ENCODE data around the gene NSUN7.
A peak's percentile ranks its signal among the peaks of the same experiment; 100 is the strongest.

NSUN7 gene

DNA sequence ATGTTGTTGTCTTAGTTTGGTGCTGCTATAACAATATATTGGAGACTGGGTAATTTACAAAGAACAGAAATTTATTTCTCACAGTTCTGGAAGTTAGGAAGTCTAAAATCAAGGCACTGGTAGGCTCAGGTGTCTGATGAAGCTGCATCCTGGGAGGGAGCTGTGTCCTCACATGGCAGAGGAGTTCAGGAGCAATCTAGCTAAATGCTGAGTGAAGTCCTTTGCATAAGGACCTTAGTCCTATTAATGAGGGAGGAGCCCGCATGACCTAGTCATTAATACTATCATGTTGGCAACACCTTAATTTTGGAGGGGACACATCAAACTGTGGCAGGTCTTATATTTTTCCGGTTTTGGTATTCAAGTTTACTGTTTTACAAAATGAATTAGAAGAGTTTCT, 36.0 kb upstream of the NSUN7 start:
- H3K36me3 Mint-ChIP-seq (ENCODE audit: low read depth), result no peaks in the 10 kb centered on the region
- H3K27ac Mint-ChIP-seq, result no peak overlapping the region
- H3K9me3 Mint-ChIP-seq, result no peaks in the 10 kb centered on the region
- peaks cover 5% of the 10 kb centered on the region for H3K27me3 Mint-ChIP-seq (ENCODE audit: low read depth)
- TF ChIP-seq, protein P1, sequence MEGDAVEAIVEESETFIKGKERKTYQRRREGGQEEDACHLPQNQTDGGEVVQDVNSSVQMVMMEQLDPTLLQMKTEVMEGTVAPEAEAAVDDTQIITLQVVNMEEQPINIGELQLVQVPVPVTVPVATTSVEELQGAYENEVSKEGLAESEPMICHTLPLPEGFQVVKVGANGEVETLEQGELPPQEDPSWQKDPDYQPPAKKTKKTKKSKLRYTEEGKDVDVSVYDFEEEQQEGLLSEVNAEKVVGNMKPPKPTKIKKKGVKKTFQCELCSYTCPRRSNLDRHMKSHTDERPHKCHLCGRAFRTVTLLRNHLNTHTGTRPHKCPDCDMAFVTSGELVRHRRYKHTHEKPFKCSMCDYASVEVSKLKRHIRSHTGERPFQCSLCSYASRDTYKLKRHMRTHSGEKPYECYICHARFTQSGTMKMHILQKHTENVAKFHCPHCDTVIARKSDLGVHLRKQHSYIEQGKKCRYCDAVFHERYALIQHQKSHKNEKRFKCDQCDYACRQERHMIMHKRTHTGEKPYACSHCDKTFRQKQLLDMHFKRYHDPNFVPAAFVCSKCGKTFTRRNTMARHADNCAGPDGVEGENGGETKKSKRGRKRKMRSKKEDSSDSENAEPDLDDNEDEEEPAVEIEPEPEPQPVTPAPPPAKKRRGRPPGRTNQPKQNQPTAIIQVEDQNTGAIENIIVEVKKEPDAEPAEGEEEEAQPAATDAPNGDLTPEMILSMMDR (IDR thresholded peaks at IDR 0.05; ENCODE audit: unreplicated experiment in 3 of 3), result no peak
- H3K4me1 Mint-ChIP-seq, result peaks cover 1% of the 10 kb centered on the region
- no peak overlapping the region for H3K4me3 Mint-ChIP-seq

DNA sequence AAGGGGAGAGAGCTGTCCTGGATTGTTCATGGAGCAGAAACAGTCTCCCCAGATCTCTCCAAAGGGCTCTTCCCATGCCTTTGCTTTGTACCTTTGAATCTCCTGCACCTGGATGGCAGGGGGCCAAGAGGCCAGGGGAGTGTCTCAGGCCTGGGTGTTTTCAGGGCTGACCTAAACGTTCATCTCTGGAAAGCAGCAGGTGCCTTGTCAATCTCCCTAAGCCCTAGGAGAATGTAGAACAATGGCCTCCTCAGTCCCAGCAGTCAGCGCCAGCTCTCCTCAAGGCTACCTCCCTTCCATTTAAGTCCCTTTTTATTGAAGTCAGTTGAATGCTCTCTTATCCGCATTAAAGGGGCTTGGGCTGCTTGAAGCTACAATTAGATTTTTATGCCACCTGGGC, 31.2 kb upstream of the NSUN7 start:
- no peaks in the 10 kb centered on the region for H3K36me3 Mint-ChIP-seq (ENCODE audit: low read depth)
- H3K27me3 Mint-ChIP-seq (ENCODE audit: low read depth), result peaks cover 8% of the 10 kb centered on the region
- no peak overlapping the region for H3K4me3 Mint-ChIP-seq
- H3K9me3 Mint-ChIP-seq, result no peaks in the 10 kb centered on the region
- H3K4me1 Mint-ChIP-seq, result peaks cover 6% of the 10 kb centered on the region
- TF ChIP-seq, protein P1 (IDR thresholded peaks at IDR 0.05; ENCODE audit: unreplicated experiment in 3 of 3), result no peak
- peak overlapping the region in 2 of 3 experiments; percentile 50 to 82 for H3K27ac Mint-ChIP-seq

DNA sequence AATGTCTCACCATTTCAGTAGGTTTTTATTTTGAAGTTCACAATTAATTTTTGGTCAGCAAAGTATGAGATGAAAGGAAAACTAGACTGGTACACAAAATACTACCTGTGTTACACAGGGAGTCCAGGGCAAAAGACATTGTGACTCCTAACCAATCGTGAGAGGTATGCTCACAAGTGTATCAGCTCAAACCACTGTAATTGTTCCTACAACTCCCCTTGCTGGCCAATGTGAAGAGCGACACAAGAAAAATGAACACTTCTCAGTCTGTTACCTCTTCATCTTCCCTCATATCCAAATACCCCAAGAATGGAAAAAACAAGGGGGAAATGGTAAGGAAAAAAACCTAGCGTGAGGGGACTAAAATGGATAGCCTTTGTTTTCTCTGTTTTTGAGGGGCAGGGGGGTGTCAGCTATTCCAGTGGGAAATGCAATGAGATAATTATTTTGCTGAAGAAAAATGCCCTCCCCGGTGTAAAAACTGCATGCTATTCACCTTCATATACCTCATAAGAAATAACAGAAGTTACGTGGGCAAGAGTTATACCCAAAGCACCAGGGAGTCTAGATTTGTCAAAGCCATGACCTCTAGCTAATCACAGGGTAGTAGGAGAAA, 30.6 kb upstream of the NSUN7 start:
- Mint-ChIP-seq H3K27me3 (ENCODE audit: low read depth) (peaks cover 8% of the 10 kb centered on the region), H3K9me3 (no peaks in the 10 kb centered on the region), H3K4me3 (no peak overlapping the region), H3K36me3 (ENCODE audit: low read depth) (no peaks in the 10 kb centered on the region), H3K27ac (peak overlapping the region in 2 of 3 experiments; percentile 50 to 82), H3K4me1 (peaks cover 6% of the 10 kb centered on the region)
- TF ChIP-seq, protein P1 (IDR thresholded peaks at IDR 0.05; ENCODE audit: unreplicated experiment in 3 of 3), result peak; percentile 59 to 66 (median 62)

DNA sequence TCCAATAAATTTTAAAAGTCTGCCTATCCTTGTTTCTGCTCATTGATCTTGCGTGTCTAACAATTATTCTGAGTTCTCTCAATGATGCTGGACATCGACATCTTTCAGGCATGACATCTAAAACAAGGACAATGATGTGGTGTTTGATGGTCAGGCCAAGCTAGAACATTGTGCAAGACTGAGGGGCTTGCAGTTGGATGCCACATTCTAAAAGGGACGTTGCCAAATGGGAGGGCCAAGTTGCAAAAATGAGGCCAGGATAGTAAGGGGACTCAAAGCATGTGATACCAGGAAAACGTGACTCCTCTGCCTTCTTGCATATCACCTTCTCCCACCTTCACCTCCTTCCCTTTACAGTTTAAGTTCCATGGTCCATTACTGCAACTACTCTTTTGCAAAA, 29.4 kb upstream of the NSUN7 start:
- H3K4me3 Mint-ChIP-seq, result no peak overlapping the region
- H3K36me3 Mint-ChIP-seq (ENCODE audit: low read depth), result no peaks in the 10 kb centered on the region
- TF ChIP-seq, protein P1 (IDR thresholded peaks at IDR 0.05; ENCODE audit: unreplicated experiment in 3 of 3), result no peak
- peaks cover 8% of the 10 kb centered on the region for H3K27me3 Mint-ChIP-seq (ENCODE audit: low read depth)
- no peaks in the 10 kb centered on the region for H3K9me3 Mint-ChIP-seq
- H3K4me1 Mint-ChIP-seq, result peaks cover 6% of the 10 kb centered on the region
- no peak overlapping the region for H3K27ac Mint-ChIP-seq

DNA sequence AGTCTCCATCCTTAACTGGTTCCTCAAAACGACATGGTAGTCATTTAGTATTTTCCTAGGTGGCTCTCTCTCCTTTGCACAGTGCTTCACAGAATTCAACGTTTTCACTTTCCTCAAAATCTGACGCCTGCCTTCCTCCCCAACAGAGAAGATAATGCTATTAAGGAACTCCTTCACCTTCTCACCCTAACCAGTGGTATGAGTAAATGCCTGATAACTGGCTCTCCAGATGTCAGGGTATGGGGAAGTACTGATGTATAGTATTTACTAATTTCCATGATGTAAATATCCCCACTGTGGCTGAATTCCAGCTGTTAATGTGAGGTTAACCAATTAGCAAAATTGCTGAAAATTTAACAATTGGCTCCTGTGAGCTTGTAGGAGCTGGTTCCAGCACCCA, 28.8 kb upstream of the NSUN7 start:
- TF ChIP-seq, protein P1 (IDR thresholded peaks at IDR 0.05; ENCODE audit: unreplicated experiment in 3 of 3), result no peak
- Mint-ChIP-seq H3K4me1 (peaks cover 6% of the 10 kb centered on the region), H3K4me3 (no peak overlapping the region), H3K27me3 (ENCODE audit: low read depth) (peaks cover 8% of the 10 kb centered on the region), H3K27ac (no peak overlapping the region), H3K9me3 (no peaks in the 10 kb centered on the region), H3K36me3 (ENCODE audit: low read depth) (no peaks in the 10 kb centered on the region)

DNA sequence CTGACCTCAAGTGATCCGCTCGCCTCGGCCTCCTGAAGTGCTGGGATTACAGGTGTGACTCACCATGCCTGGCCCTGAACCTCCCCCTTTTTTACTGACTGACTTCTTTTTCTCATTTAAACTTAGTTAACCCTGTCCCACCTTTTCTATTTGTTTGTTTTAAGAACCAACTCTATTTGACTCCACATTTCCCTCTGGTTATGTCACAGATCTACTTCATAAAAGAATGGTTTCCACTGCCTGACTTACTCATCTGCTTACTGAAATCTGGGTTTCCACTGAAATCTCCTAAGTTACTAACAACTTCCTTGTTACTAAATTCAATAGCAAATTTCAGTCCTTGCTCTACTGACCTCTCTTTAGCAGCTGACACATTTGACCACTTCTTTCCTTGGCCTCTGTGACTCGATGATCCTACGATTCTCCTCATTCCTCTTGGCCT, 28.0 kb upstream of the NSUN7 start:
- Mint-ChIP-seq H3K4me3 (no peak overlapping the region), H3K27ac (no peak overlapping the region), H3K36me3 (ENCODE audit: low read depth) (no peaks in the 10 kb centered on the region), H3K4me1 (peaks cover 6% of the 10 kb centered on the region), H3K27me3 (ENCODE audit: low read depth) (peaks cover 4% of the 10 kb centered on the region), H3K9me3 (no peaks in the 10 kb centered on the region)
- TF ChIP-seq, protein P1 (IDR thresholded peaks at IDR 0.05; ENCODE audit: unreplicated experiment in 3 of 3), result no peak
